Smooth muscle cell of the brain vasculature (primary cell): ENCODE data around the gene FAT1.

Source experiments
- DNase-seq: peaks from one replicate; pipeline ENCODE4 v3.0.0-alpha.2; 2012; ENCODE audit warnings: low read depth, low spot score

Gene FAT1

GRCh38 chr4:186570193-186570996 is 153.3 kb downstream of the FAT1 start:
- no peak for DNase-seq

- no peak for DNase-seq
Observed at GRCh38 chr4:186569533-186570192, 154.0 kb downstream of the FAT1 start.

GRCh38 chr4:186566068-186566467 is 157.6 kb downstream of the FAT1 start:
- no peak for DNase-seq

GRCh38 chr4:186563761-186564160 is 159.9 kb downstream of the FAT1 start:
- no peak for DNase-seq

GRCh38 chr4:186561748-186562147 is 161.9 kb downstream of the FAT1 start:
- DNase-seq: no peak

- no peak for DNase-seq
Observed at GRCh38 chr4:186560647-186561046, 163.0 kb downstream of the FAT1 start.

GRCh38 chr4:186557486-186557885 is 166.2 kb downstream of the FAT1 start:
- no peak for DNase-seq

- no peak for DNase-seq
Observed at GRCh38 chr4:186557061-186557460, 166.6 kb downstream of the FAT1 start.

GRCh38 chr4:186554914-186555827 is 168.5 kb downstream of the FAT1 start, which contains the start of gene MTNR1A:
Gene MTNR1A (minus strand): TSS chr4:186555567. CDS start chr4:186555365, 202 bp downstream.
- DNase-seq: no peak

- DNase-seq: no peak
Observed at GRCh38 chr4:186554539-186554913, 169.1 kb downstream of the FAT1 start.

- no peak for DNase-seq
Observed at GRCh38 chr4:186553717-186554116, 169.9 kb downstream of the FAT1 start.

- no peak for DNase-seq
Observed at GRCh38 chr4:186551849-186552248, 171.8 kb downstream of the FAT1 start.

- DNase-seq: no peak
Observed at GRCh38 chr4:186545436-186545835, 178.2 kb downstream of the FAT1 start.

GRCh38 chr4:186543206-186543605 is 180.4 kb downstream of the FAT1 start:
- no peak for DNase-seq

- no peak for DNase-seq
Observed at GRCh38 chr4:186541801-186542200, 181.9 kb downstream of the FAT1 start.

GRCh38 chr4:186537843-186538521 is 185.7 kb downstream of the FAT1 start:
- DNase-seq: no peak
